Erythroblast (primary cell): ENCODE data around the gene COMMD10.

Experiments
- GATA1 ChIP-seq: IDR thresholded peaks from 2 replicates; pipeline ENCODE4 v1.6.1; 2011; ENCODE audit warnings: low read depth, mild to moderate bottlenecking, control low read depth, low read length, moderate library complexity
- POLR2A ChIP-seq: IDR thresholded peaks from 2 replicates; pipeline ENCODE4 v1.6.1; 2011; ENCODE audit warnings: mild to moderate bottlenecking, low read length

DNA sequence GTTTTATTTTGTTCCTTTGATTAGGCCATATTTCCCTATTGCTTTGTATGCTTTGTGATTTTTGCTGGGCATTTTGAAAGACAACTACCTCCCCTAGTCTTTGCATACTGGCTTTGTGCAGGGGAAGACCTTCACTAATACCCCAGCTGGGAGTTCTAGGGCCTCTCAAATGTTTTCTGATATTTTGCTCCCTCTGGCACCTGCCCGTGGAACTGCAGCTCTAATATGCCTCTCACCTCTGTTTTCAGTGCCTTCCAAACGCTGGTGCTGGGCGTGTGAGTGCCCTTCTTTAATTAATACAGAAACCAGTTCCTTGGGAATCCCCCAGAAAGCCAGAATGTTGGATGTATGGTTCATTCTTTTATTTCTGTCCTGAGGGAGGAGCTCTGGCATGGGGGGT is 204.5 kb downstream of the COMMD10 start:
- TF ChIP-seq POLR2A (no peak), GATA1 (no peak)
